GM12878 (cell line): ENCODE measurements around the gene GMPR2. TPM values are rescaled to one million over a fixed set of nuclear protein-coding genes. Genes with fewer than 3 reads are reported as not detected.

Experiments used
- CHD1 ChIP-seq: IDR thresholded peaks from 2 replicates; pipeline ENCODE4 v1.6.1; 2012; ENCODE audit warnings: low read depth, low read length, improper control_type of control experiment
- CREB1 ChIP-seq: IDR thresholded peaks from 2 replicates; pipeline ENCODE4 v1.6.1; 2012; ENCODE audit warnings: low read depth, mild to moderate bottlenecking, inconsistent platforms
- EGR1 ChIP-seq, 2 experiments: IDR thresholded peaks; 1 replicate in 1 of 2; 2 replicates in 1 of 2; pipeline ENCODE4 v1.6.1; 2011 to 2012; ENCODE audit warnings: low read depth in 2 of 2, low read length in 2 of 2, borderline replicate concordance in 1 of 2, mild to moderate bottlenecking in 1 of 2, moderate library complexity in 1 of 2
- ESRRA ChIP-seq: IDR thresholded peaks from 2 replicates; pipeline ENCODE4 v1.6.1; 2012; ENCODE audit warnings: mild to moderate bottlenecking, low read length, improper control_type of control experiment
- FOXK2 ChIP-seq: fragments of 450-650 bp; IDR thresholded peaks from 2 replicates; pipeline ENCODE4 v1.6.1; 2017; ENCODE audit warnings: mild to moderate bottlenecking, moderate library complexity
- GABPA ChIP-seq: IDR thresholded peaks from 2 replicates; pipeline ENCODE4 v1.6.1; 2014; ENCODE audit warnings: antibody characterized with exemption, low read depth, mild to moderate bottlenecking, inconsistent platforms
- IRF3 ChIP-seq: fragments of 450-650 bp; IDR thresholded peaks from 2 replicates; pipeline ENCODE4 v1.6.1; 2014; ENCODE audit warnings: mild to moderate bottlenecking
- JUNB ChIP-seq: IDR thresholded peaks from 2 replicates; pipeline ENCODE4 v1.6.1; 2016; ENCODE audit warnings: antibody characterized with exemption, mild to moderate bottlenecking
- JUND ChIP-seq: IDR thresholded peaks from 2 replicates; pipeline ENCODE4 v1.6.1; 2012; ENCODE audit warnings: low read depth, mild to moderate bottlenecking, low read length, improper control_type of control experiment, moderate library complexity
- KLF5 ChIP-seq: fragments of 450-650 bp; IDR thresholded peaks from 2 replicates; pipeline ENCODE4 v1.6.1; 2014; ENCODE audit warnings: mild to moderate bottlenecking; ENCODE audit not compliant: partially characterized antibody
- MYB ChIP-seq: fragments of 150-350 bp; IDR thresholded peaks from 2 replicates; pipeline ENCODE4 v1.6.1; 2014; ENCODE audit warnings: mild to moderate bottlenecking, low read depth, low read length, borderline replicate concordance
- NBN ChIP-seq: fragments of 450-650 bp; IDR thresholded peaks from 2 replicates; pipeline ENCODE4 v1.6.1; 2016
- NKRF ChIP-seq: fragments of 450-650 bp; conservative IDR thresholded peaks from 2 replicates; pipeline ENCODE4 v1.6.1; 2017; ENCODE audit warnings: mild to moderate bottlenecking, moderate library complexity
- POLR2A ChIP-seq: IDR thresholded peaks from 2 replicates; pipeline ENCODE4 v1.6.1; 2011; ENCODE audit warnings: low read depth, mild to moderate bottlenecking, low read length
- RB1 ChIP-seq: fragments of 450-650 bp; formaldehyde crosslinking; IDR thresholded peaks from 2 replicates; pipeline ENCODE4 v1.6.1; 2017; ENCODE audit warnings: mild to moderate bottlenecking, borderline replicate concordance
- RELB ChIP-seq: fragments of 450-650 bp; IDR thresholded peaks from 2 replicates; pipeline ENCODE4 v1.6.1; 2017; ENCODE audit warnings: low read depth, mild to moderate bottlenecking, moderate library complexity
- SREBF1 ChIP-seq: IDR thresholded peaks from 2 replicates; pipeline ENCODE4 v1.6.1; 2012; ENCODE audit warnings: mild to moderate bottlenecking, low read length
- STAT1 ChIP-seq: fragments of 450-650 bp; conservative IDR thresholded peaks from 2 replicates; pipeline ENCODE4 v1.6.1; 2014; ENCODE audit warnings: antibody characterized with exemption, mild to moderate bottlenecking
- TBL1XR1 ChIP-seq: IDR thresholded peaks from 2 replicates; pipeline ENCODE4 v1.6.1; 2012; ENCODE audit warnings: low read depth, low read length, improper control_type of control experiment
- ZNF217 ChIP-seq: fragments of 450-650 bp; IDR thresholded peaks from 2 replicates; pipeline ENCODE4 v1.6.1; 2017; ENCODE audit warnings: antibody characterized with exemption, mild to moderate bottlenecking
- ZNF384 ChIP-seq: IDR thresholded peaks from 2 replicates; pipeline ENCODE4 v1.6.1; 2012; ENCODE audit warnings: low read depth, mild to moderate bottlenecking, low read length, improper control_type of control experiment, borderline replicate concordance
- ZNF687 ChIP-seq: fragments of 450-650 bp; IDR thresholded peaks from 2 replicates; pipeline ENCODE4 v1.6.1; 2017; ENCODE audit warnings: mild to moderate bottlenecking, moderate library complexity
- polyA plus RNA-seq, 11 experiments: library from polyadenylated mRNA; depleted of rRNA in 4 of 11; unstranded in 6 of 11; stranded (reverse) in 5 of 11; fragments of >200 nt; fragmentation: Nextera tagmentation in 4 of 11; fragmentation: Illumina TruSeq in 1 of 11; extraction: Ambion mirVana in 4 of 11; extraction: Trizol in 1 of 11; gene quantifications; 1 replicate in 1 of 11; 2 replicates in 10 of 11; pipeline versions ENCODE4 v1.2.1 to v1.2.3, GENCODE V29; 2011 to 2016; ENCODE audit warnings: inconsistent platforms in 2 of 11, missing spikeins in 2 of 11, low read depth in 1 of 11
- total RNA-seq, 4 experiments: library from RNA; depleted of rRNA in 3 of 4; stranded (reverse); fragments of >200 nt in 3 of 4; fragmentation: Illumina TruSeq in 1 of 4; extraction: Trizol in 1 of 4; gene quantifications; 2 replicates each; pipeline versions ENCODE4 v1.2.1 to v1.2.3, GENCODE V29; 2013 to 2021

GMPR2 gene
- total and polyA plus RNA-seq, 10 of the 15 experiments (the other 5 are each of a cell fraction or from before 2014, with no cell fraction given) = 55.1 to 80.3 (median 61.5) TPM

- peak; percentile 35; the same call in 1 of the 2 replicates for TF ChIP-seq ZNF687
- TF ChIP-seq SREBF1 = no peak
- TF ChIP-seq EGR1 (IDR thresholded peaks at IDR 0.05; ENCODE audit: borderline replicate concordance in 1 of 2, low read depth in 2 of 2, low read length in 2 of 2) = peak; percentile 12 to 37; a peak in 2 of 3 replicates
- peak; percentile 88 for TF ChIP-seq GABPA
- TF ChIP-seq CREB1 = peak; percentile 96
- TF ChIP-seq POLR2A = peak; percentile 95
- peak; percentile 67 for TF ChIP-seq NKRF
- TF ChIP-seq IRF3 = peak; percentile 24; the same call in 1 of the 2 replicates
- 0 out of 2 replicates have a peak, but pooled peaks have one; percentile 50 for TF ChIP-seq CHD1
- TF ChIP-seq JUNB = no peak
- TF ChIP-seq FOXK2 = 0 out of 2 replicates have a peak, but pooled peaks have one; percentile 12
- TF ChIP-seq KLF5 = peak; percentile 87
- no peak for TF ChIP-seq JUND
- peak; percentile 92; the same call in 1 of the 2 replicates for TF ChIP-seq STAT1
- peak; percentile 87; the same call in 1 of the 2 replicates for TF ChIP-seq NBN
- TF ChIP-seq ZNF217 = no peak
- peak; percentile 71 for TF ChIP-seq RELB
- no peak for TF ChIP-seq ZNF384
- TF ChIP-seq ESRRA = no peak
- peak; percentile 98; the same call in 1 of the 2 replicates for TF ChIP-seq RB1
- TF ChIP-seq TBL1XR1 = peak; percentile 17; the same call in 1 of the 2 replicates
- TF ChIP-seq MYB = peak; percentile 94
Measured at GRCh38 chr14:24195186-24196070, 37.3 kb upstream of the GMPR2 start, which contains the start of gene TM9SF1 (continued).
